ENCODE data around the gene PSKH1.

- TF ChIP-seq EZH2 (IDR thresholded peaks at IDR 0.05; ENCODE audit: borderline replicate concordance) (no peak), CTCF (IDR thresholded peaks at IDR 0.05; ENCODE audit: poor library complexity) (no peak)
These were observed 4.7 kb upstream of the PSKH1 start for GRCh38 chr16:67888331-67888730.
